Measurements from ENCODE around the gene ERICH4.
"Not testable (repeated sequence)": the region's sequence is repeated elsewhere in the genome, so short reads cannot be mapped to it uniquely, and the experiment has no call there.

The ERICH4 gene

DNA sequence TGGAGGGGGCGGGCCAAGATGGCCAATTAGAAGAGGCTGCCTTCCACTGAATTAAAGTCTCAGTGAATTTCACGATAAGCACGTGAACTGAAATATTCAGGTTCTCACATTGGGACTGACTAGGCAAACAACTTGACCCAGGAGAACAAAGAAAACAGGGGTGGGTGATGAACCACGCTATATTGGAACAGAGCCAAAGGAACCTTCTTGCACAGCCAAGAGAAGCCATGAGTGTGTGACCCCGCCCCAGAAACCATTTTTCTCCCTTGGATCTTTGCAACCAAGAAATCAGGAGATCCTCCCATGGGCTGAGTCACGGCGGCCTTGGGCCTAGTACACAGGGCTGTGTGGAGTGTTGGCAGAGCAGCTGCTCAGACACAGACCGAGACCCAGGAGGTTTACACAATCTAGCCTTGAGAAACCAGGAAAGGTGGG is 36.8 kb downstream of the ERICH4 start:
- DNase-seq: no peak

DNA sequence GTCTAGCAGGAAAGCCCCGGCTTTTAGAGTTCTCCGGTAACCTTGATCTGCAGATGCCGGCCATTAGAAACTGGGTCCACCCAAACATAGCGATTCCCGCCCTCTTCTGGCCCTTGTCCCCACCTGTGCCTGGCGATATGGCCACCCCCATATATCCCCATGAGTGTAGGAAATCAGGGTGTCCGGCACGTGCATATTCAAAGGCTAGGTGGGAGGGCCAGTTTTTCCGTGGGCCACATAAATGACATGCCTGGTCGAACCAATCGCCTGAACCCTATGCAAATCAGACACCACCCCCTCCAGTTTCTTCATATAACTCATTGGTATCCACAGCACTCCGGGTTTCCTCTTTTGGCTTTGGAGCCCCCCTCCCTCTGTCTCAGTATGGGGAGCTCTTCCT is 37.4 kb downstream of the ERICH4 start:
- DNase-seq: no peak

DNA sequence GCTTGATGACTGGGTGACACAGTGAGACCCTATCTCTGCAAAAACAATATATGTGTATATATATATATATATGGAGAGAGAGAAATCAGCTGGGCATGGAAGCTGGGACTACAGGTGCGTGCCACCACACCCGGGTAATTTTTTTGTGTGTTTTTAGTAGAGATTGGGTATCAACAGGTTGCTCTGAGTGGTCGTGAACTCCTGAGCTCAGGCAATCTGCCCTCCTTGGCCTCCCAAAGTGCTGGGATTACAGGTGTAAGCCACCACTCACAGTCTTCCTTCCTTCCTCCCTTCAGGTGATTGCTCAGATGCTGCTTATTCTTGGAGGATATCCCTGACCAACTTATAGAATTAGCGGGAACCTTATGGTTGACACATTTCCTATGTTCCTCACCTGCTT is 41.9 kb downstream of the ERICH4 start:
- no peak for DNase-seq

DNA sequence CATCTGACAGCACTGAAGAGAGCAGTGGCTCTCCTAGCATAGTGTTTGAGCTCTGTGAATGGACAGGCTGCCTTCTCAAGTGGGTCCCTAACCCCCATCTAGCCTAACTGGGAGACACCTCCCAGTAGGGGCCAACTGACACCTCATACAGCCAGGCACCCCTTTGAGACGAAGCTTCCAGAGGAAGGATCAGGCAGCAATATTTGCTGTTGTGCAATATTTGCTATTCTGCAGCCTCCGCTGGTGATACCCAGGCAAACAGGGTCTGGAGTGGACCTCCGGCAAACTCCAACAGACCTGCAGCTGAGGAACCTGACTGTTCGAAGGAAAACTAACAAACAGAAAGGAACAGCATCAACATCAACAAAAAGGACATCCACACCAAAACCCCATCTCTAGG is 44.0 kb downstream of the ERICH4 start:
- not testable (repeated sequence) for DNase-seq

DNA sequence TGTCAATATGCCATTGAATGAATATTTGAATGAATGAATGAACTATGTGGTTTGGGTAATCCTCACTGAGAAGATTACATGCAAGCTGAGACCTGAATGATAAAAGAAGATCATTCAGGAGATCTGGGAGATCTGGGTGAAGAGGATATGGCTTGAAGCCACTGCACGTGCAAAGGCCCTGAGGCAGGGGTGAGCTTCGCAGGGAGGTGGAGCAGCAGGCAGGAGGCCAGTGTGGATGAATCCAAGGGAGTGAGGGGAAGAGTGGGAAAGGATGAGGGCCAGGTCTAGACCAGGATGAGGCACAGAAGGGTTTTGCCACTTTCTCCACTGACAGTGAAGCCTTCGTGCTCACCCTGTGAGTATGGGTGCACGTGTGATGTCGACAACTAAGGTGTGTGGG is 49.9 kb downstream of the ERICH4 start:
- no peak for DNase-seq

Data from bone marrow (tissue), 2 donors.